Heart right ventricle (tissue), 16 donors: ENCODE measurements around the gene PPP1R27. TPM values are rescaled to one million over a fixed set of nuclear protein-coding genes. Genes with fewer than 3 reads are reported as not detected.

Experiments used
- ATAC-seq, 8 donors: fragments of 200-7000 bp; cut with Tn5 transposase; one replicate each; pipeline ENCODE4 v1.9.1; 2020; ENCODE audit warnings: mild to moderate bottlenecking in 8 of 8, moderate library complexity in 8 of 8, moderate number of reproducible peaks in 1 of 8
- DNase-seq, 2 donors: peaks; one replicate each; pipeline ENCODE4 v3.0.0-alpha.2; 2020
- H3K27ac ChIP-seq, 10 donors: fragments of 200-600 bp; sonication (generic) in 2 of 10; one replicate each; pipeline versions ENCODE4 v1.5.0 to v1.8.0; 2020 to 2022; ENCODE audit warnings: mild to moderate bottlenecking in 3 of 10
- H3K27me3 ChIP-seq, 7 donors: fragments of 200-600 bp; one replicate each; pipeline ENCODE4 v1.8.0; 2021 to 2022; ENCODE audit warnings: mild to moderate bottlenecking in 2 of 7
- H3K36me3 ChIP-seq, 9 donors: fragments of 200-600 bp; sonication (generic) in 1 of 9; one replicate each; pipeline versions ENCODE4 v1.5.0 to v1.8.0; 2020 to 2022; ENCODE audit warnings: mild to moderate bottlenecking in 2 of 9
- H3K4me1 ChIP-seq, 9 donors: fragments of 200-600 bp; sonication (generic) in 1 of 9; one replicate each; pipeline versions ENCODE4 v1.5.0 to v1.8.0; 2020 to 2022; ENCODE audit warnings: mild to moderate bottlenecking in 4 of 9
- H3K4me3 ChIP-seq, 10 donors: fragments of 200-600 bp; sonication (generic) in 2 of 10; one replicate each; pipeline versions ENCODE4 v1.5.0 to v1.8.0; 2020 to 2022; ENCODE audit warnings: mild to moderate bottlenecking in 7 of 10, moderate library complexity in 2 of 10
- H3K9me3 ChIP-seq, 11 donors: fragments of 200-600 bp in 10 of 11; sonication (generic) in 2 of 11; one replicate each; pipeline versions ENCODE4 v1.5.0 to v1.8.0; 2013 to 2022; ENCODE audit warnings: mild to moderate bottlenecking in 2 of 11, control low read depth in 1 of 11, moderate library complexity in 1 of 11
- WGBS, 2 donors: extraction: QIAGEN DNeasy Blood & Tissue Kit; methylation state at CpG; one replicate each; pipeline ENCODE4 v1.1.7; 2013; ENCODE audit warnings: inconsistent platforms in 1 of 2; 5-methylcytosine and 5-hydroxymethylcytosine counted together
- intact Hi-C, 10 donors: fragments of 100-400 bp; cut with DNase I; formaldehyde crosslinking; loops; one replicate each; pipeline versions ENCODE4 v1.11.1 to v1.14.2; 2022
- polyA plus RNA-seq, 2 donors: library from polyadenylated mRNA; stranded (reverse); fragments of 200-250 nt; gene quantifications; one replicate each; pipeline ENCODE4 v1.2.3, GENCODE V29; 2013
- total RNA-seq, 10 donors: library from RNA; stranded (reverse); fragmentation: NEBNext Ultra II Directional in 3 of 10; extraction: Animal tissue kit (Norgen Biotek cat#: 25700) in 3 of 10; gene quantifications; one replicate each; pipeline versions ENCODE4 v1.2.1 to v1.2.4, GENCODE V29; 2021 to 2023
- TF ChIP-seq, protein P1 (sequence below), 9 donors: fragments of 200-600 bp; sonication (generic) in 2 of 9; IDR thresholded peaks; one replicate each; pipeline versions ENCODE4 v1.5.0 to v1.8.0; 2021 to 2022; ENCODE audit warnings: antibody characterized with exemption in 9 of 9, mild to moderate bottlenecking in 5 of 9, moderate library complexity in 1 of 9
- donor health status: Arrhythmogenic right ventricular cardiomyopathy.
- donor health status: ischemic (EF 13 %, LVEDD 7.1; RV severe dilation, severe dysfunction).
- donor health status: healthy with polysubstance abuse.
- donor health status: DM: no; HTN: yes; CAD: no.
- donor health status: DM: no; HTN: no; CAD: no.
- donor health status: ischemic (EF 25% LVEDD 6.9; RV normal size, moderate dysfunction).
- donor health status: ischemic (EF 25% LVEDD 5.7; RV mildly dilated, moderate dysfunction).
- donor health status: healthy.
- donor health status: DM: yes; HTN: yes; CAD: no.
- donor health status: Ischemic cardiomyopathy.
- donor health status: ischemic (EF 35%, LVEDD 5.7; RV mildly dilated, moderate dysfunction).
- donor health status: nonischemic (EF 11% LVEDD 7.7; RV severe dilation, severe dysfunction).
- donor health status: DM: yes; HTN: yes; CAD: no.
- donor health status: PGD.
- donor health status: ischemic (EF 29% LVEDD 5.4; RV normal size, mild dysfunction).
- donor health status: nonischemic (EF 23%, LVEDD 6.1; RV moderate dilation, normal function).

The PPP1R27 gene
- total and polyA plus RNA-seq, 12 donors = 0.14 to 0.31 TPM; not detected in 10

DNA sequence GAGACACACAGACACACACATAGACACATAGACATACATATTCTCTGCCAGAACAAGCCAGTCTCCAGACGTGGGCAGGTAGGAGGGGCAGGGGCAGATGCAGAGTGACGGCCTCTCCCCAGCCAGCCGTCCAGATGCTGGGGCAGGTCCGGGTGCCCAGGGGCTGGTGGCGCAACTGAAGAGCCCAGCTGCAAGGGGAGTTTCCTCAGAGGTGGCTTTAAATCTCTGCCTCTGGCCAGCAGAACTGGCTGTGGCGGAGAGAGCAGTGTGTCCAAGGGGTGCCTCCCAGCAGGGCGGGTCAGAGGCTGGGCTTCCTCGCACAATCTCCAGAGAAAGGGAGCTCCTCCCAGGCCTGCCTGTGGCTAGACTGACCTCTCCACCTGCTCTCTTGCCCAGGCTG is 40.3 kb downstream of the PPP1R27 start:
- DNase-seq (no peak), ATAC-seq (peak in 1 of 8 donors; percentile 47)
- intact Hi-C loops = no loop called here
- TF ChIP-seq, protein P1, sequence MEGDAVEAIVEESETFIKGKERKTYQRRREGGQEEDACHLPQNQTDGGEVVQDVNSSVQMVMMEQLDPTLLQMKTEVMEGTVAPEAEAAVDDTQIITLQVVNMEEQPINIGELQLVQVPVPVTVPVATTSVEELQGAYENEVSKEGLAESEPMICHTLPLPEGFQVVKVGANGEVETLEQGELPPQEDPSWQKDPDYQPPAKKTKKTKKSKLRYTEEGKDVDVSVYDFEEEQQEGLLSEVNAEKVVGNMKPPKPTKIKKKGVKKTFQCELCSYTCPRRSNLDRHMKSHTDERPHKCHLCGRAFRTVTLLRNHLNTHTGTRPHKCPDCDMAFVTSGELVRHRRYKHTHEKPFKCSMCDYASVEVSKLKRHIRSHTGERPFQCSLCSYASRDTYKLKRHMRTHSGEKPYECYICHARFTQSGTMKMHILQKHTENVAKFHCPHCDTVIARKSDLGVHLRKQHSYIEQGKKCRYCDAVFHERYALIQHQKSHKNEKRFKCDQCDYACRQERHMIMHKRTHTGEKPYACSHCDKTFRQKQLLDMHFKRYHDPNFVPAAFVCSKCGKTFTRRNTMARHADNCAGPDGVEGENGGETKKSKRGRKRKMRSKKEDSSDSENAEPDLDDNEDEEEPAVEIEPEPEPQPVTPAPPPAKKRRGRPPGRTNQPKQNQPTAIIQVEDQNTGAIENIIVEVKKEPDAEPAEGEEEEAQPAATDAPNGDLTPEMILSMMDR (IDR thresholded peaks at IDR 0.05) = no peak
- Histone ChIP-seq H3K4me1 (no peaks in the 10 kb centered on the region), H3K9me3 (no peaks in the 10 kb centered on the region), H3K4me3 (no peak overlapping the region), H3K27ac (no peak overlapping the region), H3K27me3 (peaks cover 0 to 21% (median 7%) of the 10 kb centered on the region in 7 donors), H3K36me3 (no peaks in the 10 kb centered on the region)
- 42 to 52% methylated on average over 8 of the region's 8 CpGs for WGBS, 2 donors

DNA sequence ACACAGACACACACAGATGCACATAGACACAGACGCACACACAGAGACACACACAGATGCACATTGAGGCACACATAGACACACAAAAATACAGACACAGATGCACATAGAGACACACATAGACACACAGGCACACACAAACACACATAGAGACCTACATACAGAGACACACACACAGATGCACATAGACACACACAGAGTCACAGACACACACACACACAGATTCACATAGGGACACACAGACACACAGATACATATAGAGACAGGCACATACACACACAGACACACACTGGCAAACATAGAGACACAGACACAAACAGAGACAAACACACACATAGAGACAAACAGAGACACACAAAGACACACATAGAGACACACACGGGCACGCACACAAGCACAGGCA is 40.8 kb downstream of the PPP1R27 start:
- ATAC-seq (no peak), DNase-seq (no peak)
- no peaks in the 10 kb centered on the region for H3K9me3 ChIP-seq
- intact Hi-C loops = no loop called here
- no peaks in the 10 kb centered on the region for H3K4me1 ChIP-seq
- TF ChIP-seq, protein P1 (IDR thresholded peaks at IDR 0.05) = no peak
- no peak overlapping the region for H3K4me3 ChIP-seq
- H3K36me3 ChIP-seq = no peaks in the 10 kb centered on the region
- 90 to 91% methylated on average over 3 of the region's 3 CpGs for WGBS, 2 donors
- H3K27ac ChIP-seq = no peak overlapping the region
- H3K27me3 ChIP-seq = peaks cover 0 to 21% (median 7%) of the 10 kb centered on the region in 7 donors

DNA sequence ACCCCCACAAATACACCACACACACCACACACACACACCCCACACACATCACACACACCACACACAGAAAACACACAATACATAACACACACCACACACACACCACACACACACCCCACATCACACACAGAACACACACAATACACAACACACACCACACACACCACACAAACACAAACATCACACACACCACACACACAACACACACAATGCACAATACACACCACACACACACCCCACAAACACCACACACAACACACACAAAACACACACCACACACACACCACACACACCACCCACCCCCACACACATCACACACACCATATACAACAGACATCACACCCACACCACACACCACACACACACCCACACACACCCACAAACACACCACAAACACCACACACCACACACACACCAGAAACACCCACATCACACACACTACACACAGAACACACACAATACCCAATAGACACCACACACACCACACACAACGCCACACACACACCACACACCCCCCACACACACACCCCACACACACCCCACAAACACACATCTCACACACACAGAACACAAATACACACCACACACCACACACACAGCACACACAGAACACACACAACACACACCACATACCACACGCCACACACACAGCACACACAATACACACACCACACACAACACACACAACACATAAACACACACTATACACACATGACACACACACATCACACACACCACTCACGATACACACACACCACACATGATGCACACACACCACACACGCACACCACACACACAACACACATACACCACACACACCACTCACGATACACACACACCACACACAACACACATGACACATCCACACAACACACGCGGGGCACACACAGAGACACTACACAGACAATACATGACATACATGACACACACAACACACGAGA is 41.9 kb downstream of the PPP1R27 start:
- Histone ChIP-seq H3K4me1 (no peaks in the 10 kb centered on the region), H3K27me3 (peaks cover 0 to 21% (median 7%) of the 10 kb centered on the region in 7 donors), H3K36me3 (no peaks in the 10 kb centered on the region), H3K27ac (no peak overlapping the region), H3K4me3 (no peak overlapping the region), H3K9me3 (no peaks in the 10 kb centered on the region)
- intact Hi-C loops = no loop called here
- 93 to 95% methylated on average over 8 of the region's 8 CpGs for WGBS, 2 donors
- DNase-seq = no peak
- TF ChIP-seq, protein P1 (IDR thresholded peaks at IDR 0.05) = no peak
- ATAC-seq = no peak

Other genes starting within 250 kb of the PPP1R27 start
- gene NPLOC4, start 197.9 kb downstream of the PPP1R27 start, total RNA-seq = 100 to 1,000 TPM in 5 of 10 donors, 10 to 100 TPM in 5; 85.8 to 115 (median 98.8) TPM
- gene NPLOC4, start 197.9 kb downstream of the PPP1R27 start, polyA plus RNA-seq = 10 to 100 TPM; 30.7 to 40.3 TPM
- gene TSPAN10, start 197.9 kb downstream of the PPP1R27 start, total RNA-seq = under 1 TPM; 0.12 to 0.57 (median 0.27) TPM
- gene TSPAN10, start 197.9 kb downstream of the PPP1R27 start, polyA plus RNA-seq = under 1 TPM; 0.22 to 0.26 TPM
- 1 to 10 TPM in 1 of 10 donors, under 1 TPM in 1, not detected in 8; 0.38 to 1.3 TPM for gene PDE6G, start 178.5 kb downstream of the PPP1R27 start, total RNA-seq
- 1 to 10 TPM in 1 of 2 donors, not detected in 1; 1.3 TPM for gene PDE6G, start 178.5 kb downstream of the PPP1R27 start, polyA plus RNA-seq
- 10 to 100 TPM; 12.6 to 21.6 (median 17.9) TPM for gene OXLD1, start 168.4 kb downstream of the PPP1R27 start, total RNA-seq
- gene OXLD1, start 168.4 kb downstream of the PPP1R27 start, polyA plus RNA-seq = 10 to 100 TPM; 36.0 to 51.8 TPM
- gene CCDC137, start 168.3 kb downstream of the PPP1R27 start, total RNA-seq = 1 to 10 TPM; 3.4 to 9.7 (median 5.4) TPM
- gene CCDC137, start 168.3 kb downstream of the PPP1R27 start, polyA plus RNA-seq = 10 to 100 TPM; 11.3 to 14.4 TPM
- gene ARL16, start 151.3 kb downstream of the PPP1R27 start, total RNA-seq = 10 to 100 TPM; 11.1 to 19.1 (median 15.7) TPM
- gene ARL16, start 151.3 kb downstream of the PPP1R27 start, polyA plus RNA-seq = 10 to 100 TPM; 29.1 to 41.2 TPM
- gene HGS, start 151.0 kb downstream of the PPP1R27 start, total RNA-seq = 10 to 100 TPM; 33.1 to 53.7 (median 37.8) TPM
- gene HGS, start 151.0 kb downstream of the PPP1R27 start, polyA plus RNA-seq = 100 to 1,000 TPM in 1 of 2 donors, 10 to 100 TPM in 1; 83.0 to 102 TPM
- 100 to 1,000 TPM; 105 to 216 (median 134) TPM for gene MRPL12, start 131.7 kb downstream of the PPP1R27 start, total RNA-seq
- 100 to 1,000 TPM; 409 to 533 TPM for gene MRPL12, start 131.7 kb downstream of the PPP1R27 start, polyA plus RNA-seq
- 10 to 100 TPM in 2 of 10 donors, 1 to 10 TPM in 8; 6.7 to 10.5 (median 9.1) TPM for gene SLC25A10, start 122.8 kb downstream of the PPP1R27 start, total RNA-seq
- gene SLC25A10, start 122.8 kb downstream of the PPP1R27 start, polyA plus RNA-seq = 10 to 100 TPM; 11.7 to 14.6 TPM
- gene GCGR, start 30.9 kb downstream of the PPP1R27 start, total RNA-seq = not detected
- gene GCGR, start 30.9 kb downstream of the PPP1R27 start, polyA plus RNA-seq = under 1 TPM in 1 of 2 donors, not detected in 1; 0.03 TPM
- gene MCRIP1, start 1.8 kb downstream of the PPP1R27 start, total RNA-seq = 100 to 1,000 TPM in 2 of 10 donors, 10 to 100 TPM in 8; 75.1 to 105 (median 88.8) TPM
- gene MCRIP1, start 1.8 kb downstream of the PPP1R27 start, polyA plus RNA-seq = 100 to 1,000 TPM; 199 to 239 TPM
- 100 to 1,000 TPM; 244 to 801 (median 332) TPM for gene P4HB, start 25.5 kb upstream of the PPP1R27 start, total RNA-seq
- gene P4HB, start 25.5 kb upstream of the PPP1R27 start, polyA plus RNA-seq = 100 to 1,000 TPM; 284 to 536 TPM
- gene ARHGDIA, start 36.3 kb upstream of the PPP1R27 start, total RNA-seq = 100 to 1,000 TPM in 7 of 10 donors, 10 to 100 TPM in 3; 89.9 to 263 (median 110) TPM
- gene ARHGDIA, start 36.3 kb upstream of the PPP1R27 start, polyA plus RNA-seq = 100 to 1,000 TPM in 1 of 2 donors, 10 to 100 TPM in 1; 97.2 to 251 TPM
- 10 to 100 TPM; 28.1 to 47.2 (median 32.2) TPM for gene ALYREF, start 56.5 kb upstream of the PPP1R27 start, total RNA-seq
- 10 to 100 TPM in 1 of 2 donors, 1 to 10 TPM in 1; 3.6 to 45.4 TPM for gene ALYREF, start 56.5 kb upstream of the PPP1R27 start, polyA plus RNA-seq
- 100 to 1,000 TPM; 124 to 189 (median 142) TPM for gene ANAPC11, start 56.7 kb upstream of the PPP1R27 start, total RNA-seq
- gene ANAPC11, start 56.7 kb upstream of the PPP1R27 start, polyA plus RNA-seq = 100 to 1,000 TPM; 205 to 405 TPM
- gene NPB, start 67.2 kb upstream of the PPP1R27 start, total RNA-seq = under 1 TPM; 0.13 to 0.83 (median 0.32) TPM
- gene NPB, start 67.2 kb upstream of the PPP1R27 start, polyA plus RNA-seq = under 1 TPM; 0.49 to 0.73 TPM
- gene PCYT2, start 76.3 kb upstream of the PPP1R27 start, total RNA-seq = 10 to 100 TPM; 29.5 to 54.7 (median 43.2) TPM
- gene PCYT2, start 76.3 kb upstream of the PPP1R27 start, polyA plus RNA-seq = 10 to 100 TPM; 54.4 to 64.1 TPM
- gene SIRT7, start 83.1 kb upstream of the PPP1R27 start, total RNA-seq = 1 to 10 TPM; 4.4 to 9.3 (median 5.9) TPM
- 10 to 100 TPM; 14.5 to 15.7 TPM for gene SIRT7, start 83.1 kb upstream of the PPP1R27 start, polyA plus RNA-seq
- 10 to 100 TPM; 10.8 to 30.9 (median 16.3) TPM for gene MAFG, start 92.7 kb upstream of the PPP1R27 start, total RNA-seq
- 10 to 100 TPM; 10.5 to 10.6 TPM for gene MAFG, start 92.7 kb upstream of the PPP1R27 start, polyA plus RNA-seq
- gene PYCR1, start 102.2 kb upstream of the PPP1R27 start, total RNA-seq = 1 to 10 TPM; 2.8 to 7.4 (median 3.8) TPM
- gene PYCR1, start 102.2 kb upstream of the PPP1R27 start, polyA plus RNA-seq = 10 to 100 TPM in 1 of 2 donors, 1 to 10 TPM in 1; 1.2 to 29.6 TPM
- 1 to 10 TPM in 9 of 10 donors, under 1 TPM in 1; 0.92 to 8.6 (median 5.0) TPM for gene MYADML2, start 112.2 kb upstream of the PPP1R27 start, total RNA-seq
- gene MYADML2, start 112.2 kb upstream of the PPP1R27 start, polyA plus RNA-seq = 1 to 10 TPM in 1 of 2 donors, under 1 TPM in 1; 0.26 to 4.3 TPM
- 1 to 10 TPM in 1 of 10 donors, under 1 TPM in 4, not detected in 5; 0.27 to 1.5 (median 0.65) TPM for gene NOTUM, start 126.1 kb upstream of the PPP1R27 start, total RNA-seq
- gene NOTUM, start 126.1 kb upstream of the PPP1R27 start, polyA plus RNA-seq = under 1 TPM; 0.22 to 0.74 TPM
- 10 to 100 TPM; 19.9 to 38.2 (median 22.6) TPM for gene ASPSCR1, start 142.6 kb upstream of the PPP1R27 start, total RNA-seq
- gene ASPSCR1, start 142.6 kb upstream of the PPP1R27 start, polyA plus RNA-seq = 100 to 1,000 TPM in 1 of 2 donors, 10 to 100 TPM in 1; 40.5 to 115 TPM
- gene CENPX, start 187.8 kb upstream of the PPP1R27 start, total RNA-seq = 10 to 100 TPM; 15.8 to 37.4 (median 20.6) TPM
- gene CENPX, start 187.8 kb upstream of the PPP1R27 start, polyA plus RNA-seq = 100 to 1,000 TPM in 1 of 2 donors, 10 to 100 TPM in 1; 48.6 to 132 TPM
- gene LRRC45, start 188.3 kb upstream of the PPP1R27 start, total RNA-seq = 10 to 100 TPM in 1 of 10 donors, 1 to 10 TPM in 9; 2.2 to 10.4 (median 3.1) TPM
- gene LRRC45, start 188.3 kb upstream of the PPP1R27 start, polyA plus RNA-seq = 1 to 10 TPM; 6.7 to 7.7 TPM
- gene RAC3, start 196.6 kb upstream of the PPP1R27 start, total RNA-seq = 1 to 10 TPM in 6 of 10 donors, under 1 TPM in 4; 0.82 to 1.6 (median 1.1) TPM
- 1 to 10 TPM; 1.5 to 3.3 TPM for gene RAC3, start 196.6 kb upstream of the PPP1R27 start, polyA plus RNA-seq
- gene DCXR, start 202.6 kb upstream of the PPP1R27 start, total RNA-seq = 100 to 1,000 TPM; 155 to 258 (median 187) TPM
- 100 to 1,000 TPM; 283 to 387 TPM for gene DCXR, start 202.6 kb upstream of the PPP1R27 start, polyA plus RNA-seq
- gene RFNG, start 216.8 kb upstream of the PPP1R27 start, total RNA-seq = 10 to 100 TPM; 13.9 to 24.9 (median 18.9) TPM
- 10 to 100 TPM; 29.3 to 30.1 TPM for gene RFNG, start 216.8 kb upstream of the PPP1R27 start, polyA plus RNA-seq
- 10 to 100 TPM; 68.9 to 96.6 (median 80.6) TPM for gene GPS1, start 216.8 kb upstream of the PPP1R27 start, total RNA-seq
- gene GPS1, start 216.8 kb upstream of the PPP1R27 start, polyA plus RNA-seq = 100 to 1,000 TPM; 102 to 183 TPM
- 10 to 100 TPM; 34.1 to 96.4 (median 43.1) TPM for gene DUS1L, start 230.8 kb upstream of the PPP1R27 start, total RNA-seq
- gene DUS1L, start 230.8 kb upstream of the PPP1R27 start, polyA plus RNA-seq = 100 to 1,000 TPM in 1 of 2 donors, 10 to 100 TPM in 1; 85.2 to 191 TPM